ENCODE data around the gene C19orf33. TPM values are rescaled to one million over a fixed set of nuclear protein-coding genes. Genes with fewer than 3 reads are reported as not detected.

Gene C19orf33
- total RNA-seq, 1 experiment from 2014 or later = not detected

- no TSS peak for BruUV-seq (replicated peaks)
- H3K36me3 ChIP-seq (ENCODE audit: insufficient read depth, low read length, poor library complexity, severe bottlenecking) = no peaks in the 10 kb centered on the region
- no peaks in the 10 kb centered on the region for H3K4me1 ChIP-seq (ENCODE audit: insufficient read depth, low read length, poor library complexity, severe bottlenecking)
- intact Hi-C loops (cut with micrococcal nuclease; ENCODE audit: unreplicated experiment) = no loop called here
- no peaks in the 10 kb centered on the region for H3K27me3 ChIP-seq (replicated peaks; ENCODE audit: insufficient read depth, low read depth, low read length, poor library complexity)
- ChIA-PET POLR2A (ENCODE audit: low non-redundant PET) (no interaction called here), CTCF (interaction anchor here (0.5 kb wide), 1 partner anchor 60 kb away, joined by 9 read pairs; no protein-coding TSS in a partner anchor)
- H3K9me3 ChIP-seq (ENCODE audit: low read depth, low read length, poor library complexity, severe bottlenecking) = no peaks in the 10 kb centered on the region
- TF ChIP-seq CTCF (conservative IDR thresholded peaks at IDR 0.05; ENCODE audit: low read depth, low read length) (no peak), EZH2 (IDR thresholded peaks at IDR 0.05; ENCODE audit: borderline replicate concordance, low read depth, low read length, poor library complexity, severe bottlenecking) (no peak)
- no peak overlapping the region for H3K4me3 ChIP-seq (ENCODE audit: low read depth, low read length, poor library complexity, severe bottlenecking)
- no peak for DNase-seq (ENCODE audit: low spot score)
- H3K27ac ChIP-seq (ENCODE audit: low read depth, low read length, poor library complexity, severe bottlenecking) = no peak overlapping the region
Observed at GRCh38 chr19:38285567-38285966, 18.5 kb upstream of the C19orf33 start.

GRCh38 chr19:38287604-38288003 lies 16.4 kb upstream of the C19orf33 start:
- CTCF ChIA-PET = no interaction called here

GRCh38 chr19:38288123-38288855 lies 15.8 kb upstream of the C19orf33 start:
- ChIA-PET POLR2A (ENCODE audit: low non-redundant PET) (no interaction called here), CTCF (no interaction called here)
- Histone ChIP-seq H3K27ac (ENCODE audit: low read depth, low read length, poor library complexity, severe bottlenecking) (no peak overlapping the region), H3K36me3 (ENCODE audit: insufficient read depth, low read length, poor library complexity, severe bottlenecking) (no peaks in the 10 kb centered on the region), H3K9me3 (ENCODE audit: low read depth, low read length, poor library complexity, severe bottlenecking) (no peaks in the 10 kb centered on the region), H3K27me3 (replicated peaks; ENCODE audit: insufficient read depth, low read depth, low read length, poor library complexity) (no peaks in the 10 kb centered on the region), H3K4me1 (ENCODE audit: insufficient read depth, low read length, poor library complexity, severe bottlenecking) (no peaks in the 10 kb centered on the region), H3K4me3 (ENCODE audit: low read depth, low read length, poor library complexity, severe bottlenecking) (no peak overlapping the region)
- intact Hi-C loops (cut with micrococcal nuclease; ENCODE audit: unreplicated experiment) = no loop called here
- TF ChIP-seq CTCF (conservative IDR thresholded peaks at IDR 0.05; ENCODE audit: low read depth, low read length) = no peak
- no peak for TF ChIP-seq EZH2 (IDR thresholded peaks at IDR 0.05; ENCODE audit: borderline replicate concordance, low read depth, low read length, poor library complexity, severe bottlenecking)
- no TSS peak for BruUV-seq (replicated peaks)
- no peak for DNase-seq (ENCODE audit: low spot score)

More at GRCh38 chr19:38287604-38288003, 16.4 kb upstream of the C19orf33 start:
- POLR2A ChIA-PET (ENCODE audit: low non-redundant PET) = no interaction called here
- Histone ChIP-seq H3K27me3 (replicated peaks; ENCODE audit: insufficient read depth, low read depth, low read length, poor library complexity) (no peaks in the 10 kb centered on the region), H3K36me3 (ENCODE audit: insufficient read depth, low read length, poor library complexity, severe bottlenecking) (no peaks in the 10 kb centered on the region), H3K4me1 (ENCODE audit: insufficient read depth, low read length, poor library complexity, severe bottlenecking) (no peaks in the 10 kb centered on the region), H3K4me3 (ENCODE audit: low read depth, low read length, poor library complexity, severe bottlenecking) (no peak overlapping the region), H3K27ac (ENCODE audit: low read depth, low read length, poor library complexity, severe bottlenecking) (no peak overlapping the region), H3K9me3 (ENCODE audit: low read depth, low read length, poor library complexity, severe bottlenecking) (no peaks in the 10 kb centered on the region)
- no TSS peak for BruUV-seq (replicated peaks)
- DNase-seq (ENCODE audit: low spot score) = no peak
- intact Hi-C loops (cut with micrococcal nuclease; ENCODE audit: unreplicated experiment) = no loop called here
- TF ChIP-seq CTCF (conservative IDR thresholded peaks at IDR 0.05; ENCODE audit: low read depth, low read length) = no peak
- no peak for TF ChIP-seq EZH2 (IDR thresholded peaks at IDR 0.05; ENCODE audit: borderline replicate concordance, low read depth, low read length, poor library complexity, severe bottlenecking)

Data from A673 (cell line).